Measurements from ENCODE around the gene JAKMIP3.

Gene JAKMIP3

DNA sequence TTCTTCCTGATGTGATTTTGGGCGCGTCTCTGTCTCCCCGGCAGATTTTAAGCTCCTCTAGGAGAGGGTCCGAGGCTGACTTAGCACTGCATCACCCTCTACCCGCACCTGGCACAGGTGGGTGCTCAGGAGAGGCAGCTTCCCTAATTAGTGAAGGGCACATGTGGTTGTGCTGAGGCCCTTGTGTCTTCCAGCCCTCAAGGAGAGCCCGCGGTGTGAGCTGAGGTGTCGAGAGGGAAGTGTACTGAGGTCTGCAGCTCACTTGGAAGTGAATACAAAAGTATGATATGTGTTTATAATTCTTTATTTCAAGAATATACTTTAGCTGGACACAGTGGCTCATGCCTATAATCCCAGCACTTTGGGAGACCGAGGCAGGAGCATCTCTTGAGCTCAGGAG lies 20.4 kb upstream of the JAKMIP3 start:
- no peak for DNase-seq

DNA sequence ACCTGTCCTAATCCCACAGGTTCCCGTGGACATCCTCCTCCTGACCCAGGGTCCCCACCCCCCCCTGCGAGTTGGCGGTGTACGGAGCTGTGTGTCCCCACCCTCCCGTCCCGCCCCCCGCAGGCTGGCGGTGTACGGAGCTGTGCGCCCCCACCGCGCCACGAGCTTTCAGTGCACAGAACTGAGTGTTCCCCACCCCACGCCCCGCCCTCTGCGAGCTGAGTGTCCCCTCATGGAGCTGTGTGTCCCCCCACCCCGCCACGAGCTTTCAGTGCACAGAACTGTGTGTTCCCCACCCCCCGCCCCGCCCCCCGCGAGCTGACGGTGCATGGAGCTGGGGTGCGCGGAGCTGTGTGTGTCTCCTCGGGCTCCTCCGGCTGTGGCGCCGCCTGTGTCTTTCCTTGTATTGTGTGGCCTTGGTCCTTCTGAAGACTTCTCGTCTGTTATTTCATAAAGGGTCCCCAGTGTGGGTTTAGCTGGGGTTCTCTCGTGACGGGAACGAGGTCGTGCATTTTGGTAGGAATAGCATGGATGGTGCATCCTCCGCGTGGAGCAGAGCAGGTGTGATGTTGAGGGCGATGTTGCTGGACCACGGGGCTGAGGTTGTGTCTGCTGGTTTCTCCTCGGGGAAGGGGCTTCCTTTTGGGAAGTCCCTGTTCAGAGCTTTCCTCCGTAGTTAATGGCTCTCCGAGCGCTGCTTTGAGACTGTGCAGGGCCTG lies 18.0 kb upstream of the JAKMIP3 start:
- no peak for DNase-seq

DNA sequence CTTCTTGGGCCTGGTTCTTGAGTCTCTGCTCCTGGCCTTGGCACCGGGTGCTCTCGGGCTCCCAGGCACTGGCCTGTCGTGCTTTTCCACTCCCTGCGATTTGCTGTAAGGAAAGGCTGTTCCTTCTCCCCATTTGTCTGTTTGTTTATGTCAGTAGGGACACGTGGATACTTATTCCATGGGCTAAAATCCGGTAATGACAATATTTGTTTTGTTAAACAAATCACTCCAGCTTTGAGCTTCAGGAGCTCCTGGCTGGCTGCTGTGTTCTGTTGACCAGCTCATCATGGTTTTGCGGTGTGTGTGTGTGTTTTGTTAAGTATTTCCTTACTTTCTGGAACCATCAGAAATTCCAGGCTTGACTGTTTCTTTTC lies 17.5 kb upstream of the JAKMIP3 start:
- no peak for DNase-seq

DNA sequence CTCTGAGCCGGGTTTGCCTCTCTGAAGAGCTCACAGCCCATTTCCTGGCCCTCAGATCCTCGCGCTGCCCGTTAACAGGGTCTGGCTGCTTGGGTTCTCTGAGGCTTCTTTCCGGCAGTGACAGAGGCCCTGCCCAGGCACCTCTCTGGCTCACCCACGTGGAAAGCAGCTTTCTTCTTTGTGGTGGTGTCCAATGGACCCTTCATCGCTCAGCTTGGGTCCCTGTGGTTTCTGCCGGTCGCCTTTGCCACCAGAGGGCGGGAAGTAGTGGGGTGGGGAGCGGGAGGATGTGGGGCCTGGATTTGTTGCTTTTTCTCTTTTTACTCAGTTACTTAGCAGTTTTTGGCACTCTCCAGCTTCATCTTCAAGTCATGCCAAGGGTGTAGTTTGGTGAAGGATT lies 15.6 kb upstream of the JAKMIP3 start:
- DNase-seq, result no peak

DNA sequence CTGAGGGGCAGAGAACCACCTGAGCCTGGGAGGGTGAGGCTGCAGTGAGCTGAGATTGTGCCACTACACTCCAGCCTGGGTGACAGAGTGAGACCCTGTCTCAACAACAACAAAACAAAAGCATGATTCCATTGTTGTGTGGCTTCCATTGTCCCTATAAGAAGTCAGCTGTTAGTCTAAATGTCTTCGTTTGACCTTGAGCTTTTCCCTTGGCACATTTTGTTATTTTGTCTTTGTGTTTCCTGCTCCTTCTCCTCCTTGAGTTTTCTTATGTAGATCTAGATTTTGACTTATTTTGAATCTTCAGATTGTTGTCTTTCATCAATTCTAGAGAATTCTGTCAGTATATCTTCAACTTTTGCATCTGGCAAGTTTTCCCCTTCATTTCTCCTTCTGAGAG lies 13.6 kb upstream of the JAKMIP3 start:
- DNase-seq, result no peak

DNA sequence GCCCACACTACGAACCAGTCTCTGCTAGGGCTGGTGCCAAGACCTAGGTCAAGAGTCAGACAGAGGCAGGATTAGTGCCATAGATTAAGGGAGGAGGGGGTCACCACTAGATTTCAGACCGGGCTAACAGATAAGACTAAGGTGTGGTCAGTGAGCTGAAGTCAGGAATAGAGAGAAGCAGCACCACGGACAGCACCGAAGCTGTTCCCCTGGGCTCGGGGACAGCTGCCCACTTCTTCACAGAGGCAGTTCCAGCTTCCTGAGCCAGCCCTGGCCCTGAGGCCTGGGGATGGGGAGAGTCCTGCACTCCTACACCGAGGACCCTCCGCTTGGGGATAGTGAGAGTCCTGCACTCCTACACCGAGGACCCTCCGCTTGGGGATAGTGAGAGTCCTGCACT lies 11.2 kb upstream of the JAKMIP3 start:
- no peak for DNase-seq

DNA sequence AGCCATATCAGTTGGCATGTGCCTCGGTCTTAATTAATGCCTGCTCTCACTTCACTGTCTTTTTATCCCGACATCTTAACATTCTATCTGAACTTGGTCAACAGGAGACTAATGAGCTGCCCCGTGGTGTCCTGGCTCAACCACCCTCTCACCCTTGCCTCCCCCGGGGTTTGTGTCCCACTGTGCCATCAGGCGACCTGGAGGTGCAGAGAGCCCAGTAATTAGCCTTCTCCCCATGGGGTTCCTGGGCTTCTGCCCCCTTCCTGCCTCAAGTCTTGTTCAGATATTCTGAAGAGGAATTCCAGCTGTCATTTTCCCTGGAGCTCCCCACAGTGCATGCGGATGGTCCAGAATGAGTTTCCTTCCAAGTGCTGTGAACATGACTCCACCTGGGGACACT lies 10.1 kb upstream of the JAKMIP3 start:
- no peak for DNase-seq

DNA sequence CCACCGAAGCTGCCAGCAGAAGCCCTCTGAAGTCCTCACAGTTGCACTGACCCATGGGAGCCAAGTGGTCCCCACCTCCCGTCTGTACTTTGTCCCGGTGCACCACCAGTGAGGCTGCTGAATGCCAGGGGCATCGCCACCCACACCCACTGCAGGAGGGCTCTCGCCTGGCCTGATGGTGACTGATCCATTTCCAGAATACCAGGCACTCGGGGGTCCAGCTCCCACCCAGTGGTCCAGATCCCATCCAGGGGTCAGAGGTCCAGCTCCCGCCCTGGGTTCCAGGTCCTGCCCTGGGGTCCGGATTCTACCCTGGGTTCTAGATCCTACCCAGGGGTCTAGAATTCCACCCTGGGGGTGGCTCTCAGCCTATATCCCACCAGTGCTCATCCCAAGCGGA lies 9.1 kb upstream of the JAKMIP3 start:
- DNase-seq, result no peak

DNA sequence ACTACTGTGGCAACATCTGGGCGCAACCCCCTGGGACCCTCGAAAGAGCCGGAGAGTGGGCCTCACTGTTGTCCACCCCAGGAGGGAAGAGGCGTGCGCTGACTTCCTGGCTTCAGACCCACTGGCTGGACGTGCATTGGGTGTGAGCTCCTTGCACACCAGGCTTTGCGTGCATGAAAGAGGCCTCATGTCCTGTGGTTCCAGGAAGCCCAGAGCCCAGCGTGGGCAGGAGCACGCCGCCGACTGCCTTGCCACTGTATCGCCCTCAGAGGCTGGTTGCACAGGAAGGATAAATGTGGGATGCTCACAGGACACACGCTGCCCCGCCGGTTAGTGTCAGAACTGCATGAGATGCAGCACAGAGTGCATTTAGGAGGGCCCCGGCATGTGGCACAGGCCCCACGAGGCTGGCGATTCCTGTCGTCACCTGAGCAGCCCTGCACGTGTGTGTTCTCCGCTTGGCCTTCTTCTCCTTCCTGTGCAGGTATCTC lies 8.5 kb upstream of the JAKMIP3 start:
- DNase-seq, result no peak

DNA sequence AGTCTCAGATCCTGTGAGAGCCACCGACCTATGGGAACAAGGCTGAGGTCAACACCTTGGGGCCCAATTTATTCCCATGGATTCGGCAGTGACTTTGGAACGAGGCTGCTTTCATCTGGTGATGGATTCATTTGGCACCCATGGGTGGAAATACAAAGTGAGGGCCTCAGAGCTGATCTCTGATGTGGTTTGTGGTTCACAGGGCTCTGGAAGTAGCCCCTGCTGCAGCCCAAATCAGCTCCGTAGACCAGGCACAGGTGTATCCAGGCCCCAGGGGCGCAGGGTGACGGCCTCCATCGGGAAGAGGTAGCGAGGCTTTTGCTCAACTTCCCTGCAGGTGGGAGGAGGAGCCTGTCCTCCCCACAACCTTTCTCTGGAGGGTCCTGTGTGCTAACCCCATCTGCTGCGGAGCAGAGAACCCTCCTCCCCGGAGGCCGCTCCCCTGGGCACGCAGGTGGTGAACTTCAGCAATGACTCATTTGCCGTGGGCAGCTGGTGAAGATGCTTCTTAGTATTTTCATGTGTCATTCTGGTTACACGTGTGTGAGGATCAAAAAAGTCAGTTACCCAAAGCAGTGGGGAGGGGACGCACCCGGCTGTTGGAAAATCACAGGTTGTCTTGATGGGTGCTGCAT lies 7.5 kb upstream of the JAKMIP3 start:
- no peak for DNase-seq

DNA sequence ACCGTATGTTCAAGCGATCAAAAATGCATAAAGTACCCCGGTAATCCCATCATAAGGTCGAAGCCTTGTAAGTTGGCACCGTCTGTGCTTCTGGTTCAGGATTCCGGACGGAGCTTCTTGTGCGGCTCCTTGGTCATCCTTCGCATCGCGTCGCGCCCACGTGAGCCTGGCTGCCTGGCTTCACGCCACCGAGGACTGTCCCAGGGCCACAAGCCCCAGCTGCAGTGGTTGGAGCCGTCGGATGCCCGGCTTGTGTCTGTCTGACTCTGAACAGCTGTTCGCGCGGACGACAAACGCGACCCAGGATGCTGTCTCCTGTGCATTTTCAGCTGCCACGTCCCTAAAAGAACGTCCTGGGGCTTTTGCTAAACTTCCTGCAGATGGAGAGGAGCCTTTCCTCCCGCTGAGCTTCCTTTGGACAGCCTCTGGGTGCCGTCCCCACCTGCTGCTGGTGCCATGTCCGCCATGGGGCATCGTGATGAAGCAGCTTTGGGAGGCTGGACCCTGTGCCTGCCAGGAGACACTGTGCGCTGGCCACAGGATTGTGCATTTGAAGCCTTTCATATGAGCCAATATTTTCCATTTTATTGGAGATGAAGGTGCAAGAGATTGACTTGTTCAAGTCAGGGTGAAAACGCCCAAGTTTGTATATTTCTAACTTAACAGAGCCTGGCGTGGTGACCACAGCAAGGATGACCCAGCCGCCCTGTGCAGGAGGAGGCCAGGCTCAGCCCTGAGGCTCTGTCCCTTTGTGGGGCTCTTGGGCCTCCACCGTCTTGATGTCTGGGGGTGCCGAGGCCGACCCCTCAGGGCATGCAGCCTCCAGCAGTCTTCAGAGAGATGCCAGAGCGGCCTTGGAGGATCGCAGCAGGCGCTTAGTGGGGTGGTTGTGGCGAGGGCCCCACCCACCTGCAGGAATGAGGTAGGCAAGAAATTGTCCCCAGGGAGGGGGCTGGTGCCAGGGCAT lies 6.7 kb upstream of the JAKMIP3 start:
- DNase-seq, result no peak

DNA sequence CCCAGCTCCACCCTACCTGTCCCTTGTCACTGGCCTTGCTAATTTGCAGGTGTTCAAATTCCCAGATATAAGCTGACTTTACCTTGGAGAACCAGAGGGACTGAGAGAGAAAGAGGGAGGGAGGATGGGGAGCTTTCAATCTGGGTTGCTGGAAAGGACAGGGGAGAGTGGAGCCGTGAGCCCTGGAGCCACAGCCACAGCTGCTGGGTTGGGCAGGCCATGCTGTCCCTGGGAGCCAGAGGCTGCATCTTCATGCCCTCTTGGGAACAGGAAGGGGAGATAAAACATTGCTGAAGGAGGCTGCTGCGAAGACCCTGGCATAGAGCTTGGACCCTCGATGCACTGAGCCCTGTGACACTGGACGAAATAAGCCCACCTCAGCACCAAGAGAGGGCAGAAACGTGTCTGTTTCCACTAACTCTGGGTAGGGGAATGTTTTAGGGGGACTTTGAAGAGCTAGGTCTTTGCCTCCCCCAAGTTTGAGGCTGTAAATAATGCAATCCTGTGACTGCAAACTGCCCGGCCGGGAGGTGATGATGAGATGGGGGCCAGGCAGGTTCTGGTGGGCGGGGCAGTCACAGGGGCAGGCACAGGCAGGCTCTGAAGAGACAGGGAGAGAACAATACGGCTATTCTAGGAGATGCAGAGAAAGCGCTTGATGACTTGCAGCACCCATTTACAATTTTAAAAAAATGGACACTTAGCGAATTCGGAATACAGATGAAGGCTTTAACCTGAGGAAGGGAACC lies 5.8 kb upstream of the JAKMIP3 start:
- no peak for DNase-seq

DNA sequence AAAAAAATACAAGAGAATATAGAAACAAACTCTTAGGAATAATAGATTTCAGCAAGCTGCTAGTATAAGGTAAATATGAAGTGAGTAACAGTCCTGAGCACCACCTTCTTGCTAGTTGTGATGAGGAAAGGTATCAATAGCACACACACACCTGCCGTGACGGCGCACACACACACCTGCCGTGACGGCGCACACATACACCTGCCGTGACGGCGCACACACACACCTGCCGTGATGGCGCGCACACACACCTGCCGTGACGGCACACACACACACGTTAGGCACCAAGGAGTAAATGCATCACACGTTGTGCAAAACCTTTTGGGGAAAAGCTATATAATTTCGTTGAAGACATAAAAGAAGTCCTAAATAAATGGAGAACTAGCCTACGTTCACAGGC lies 4.7 kb upstream of the JAKMIP3 start:
- DNase-seq, result no peak

DNA sequence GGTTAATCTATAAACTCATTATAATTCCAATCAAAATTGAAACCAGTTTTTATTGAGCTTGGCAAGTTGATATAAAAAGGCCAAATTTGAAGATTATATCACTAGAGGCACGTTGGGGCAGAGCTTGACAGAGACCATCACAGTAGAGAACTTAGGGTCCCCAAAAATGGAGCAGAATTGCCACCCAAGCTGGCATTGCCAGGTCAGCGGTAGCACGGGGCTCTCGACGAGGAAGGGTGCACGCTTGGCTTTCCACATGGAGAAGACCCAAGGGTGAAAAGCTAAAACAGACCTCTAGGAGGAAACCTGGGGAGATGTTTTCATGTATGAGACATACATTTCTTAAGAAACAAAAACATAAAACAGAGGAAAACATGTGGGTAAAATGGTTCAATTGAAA lies 4.3 kb upstream of the JAKMIP3 start:
- no peak for DNase-seq

DNA sequence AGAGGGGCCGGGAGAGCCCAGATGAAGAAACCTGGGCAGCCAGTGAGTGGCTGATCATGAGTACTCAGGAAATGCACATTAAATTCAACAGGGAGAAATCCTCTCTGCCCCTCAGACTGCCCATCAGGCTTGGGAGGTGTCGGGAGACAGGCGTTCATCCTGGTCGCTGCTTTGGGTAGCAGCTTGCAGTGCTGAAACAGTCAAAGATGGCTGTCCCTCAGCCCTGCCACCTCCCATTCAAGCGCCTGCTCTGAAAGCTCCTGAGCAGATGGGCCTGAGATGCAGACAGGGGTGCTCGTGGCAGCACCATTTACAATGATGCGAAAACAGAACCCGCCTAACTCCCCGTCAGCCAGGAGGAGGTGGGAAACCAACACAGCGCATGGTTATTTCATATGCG lies 3.6 kb upstream of the JAKMIP3 start:
- DNase-seq, result no peak

DNA sequence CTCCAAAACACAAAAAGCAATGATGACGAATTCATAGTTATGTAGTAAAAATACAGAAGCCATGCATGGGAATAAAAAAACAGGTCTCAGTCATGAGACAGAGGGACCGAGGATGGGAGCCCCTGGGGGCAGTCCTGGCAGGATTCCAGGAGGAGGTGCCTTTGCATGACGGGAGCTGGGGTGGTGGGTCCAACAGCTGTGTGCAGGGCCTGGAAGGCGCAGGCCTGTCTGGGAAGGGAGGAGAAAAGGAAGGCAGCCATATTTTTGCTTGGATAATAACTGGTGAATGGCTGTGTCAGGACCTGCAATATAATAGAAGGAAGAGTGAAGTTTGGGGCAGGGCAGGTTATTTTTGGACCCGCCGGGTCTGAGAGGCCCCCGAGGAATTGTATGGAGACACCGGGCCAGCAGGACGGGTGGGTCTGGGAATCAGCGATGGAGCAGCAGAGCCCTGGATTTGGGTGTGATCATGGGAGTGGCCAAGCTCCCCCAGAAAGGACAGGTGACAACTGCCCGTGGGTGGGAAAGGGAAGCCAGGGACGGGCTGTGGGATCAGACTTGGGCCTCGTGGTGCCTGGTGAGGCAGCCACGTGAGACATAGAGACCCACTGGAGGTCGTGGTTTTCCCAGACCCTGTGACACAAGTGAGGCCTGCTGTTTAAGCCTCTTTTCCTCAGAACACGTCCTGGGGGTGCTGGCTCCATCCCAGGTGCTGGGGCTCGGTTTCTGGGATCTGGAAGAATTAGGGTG lies 2.9 kb upstream of the JAKMIP3 start:
- no peak for DNase-seq

DNA sequence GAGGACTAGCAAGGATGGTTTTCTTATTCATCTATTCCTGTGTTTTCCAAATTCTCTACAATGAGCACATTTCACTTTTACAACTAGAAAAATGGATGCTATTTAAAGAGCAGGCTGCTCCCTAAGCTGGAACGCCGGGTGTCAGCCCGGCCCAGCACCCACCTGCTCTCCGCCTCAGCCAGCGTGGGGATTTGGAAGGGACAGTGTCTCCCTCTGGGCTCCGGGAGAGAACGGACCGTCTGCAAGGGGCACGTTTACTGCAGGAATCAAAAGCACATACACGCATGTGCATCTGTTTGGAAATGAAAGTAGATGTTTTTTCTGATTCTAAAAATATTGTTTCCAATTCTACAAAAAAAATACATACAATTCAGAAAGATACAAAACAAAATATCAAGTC lies 2.3 kb upstream of the JAKMIP3 start:
- no peak for DNase-seq

DNA sequence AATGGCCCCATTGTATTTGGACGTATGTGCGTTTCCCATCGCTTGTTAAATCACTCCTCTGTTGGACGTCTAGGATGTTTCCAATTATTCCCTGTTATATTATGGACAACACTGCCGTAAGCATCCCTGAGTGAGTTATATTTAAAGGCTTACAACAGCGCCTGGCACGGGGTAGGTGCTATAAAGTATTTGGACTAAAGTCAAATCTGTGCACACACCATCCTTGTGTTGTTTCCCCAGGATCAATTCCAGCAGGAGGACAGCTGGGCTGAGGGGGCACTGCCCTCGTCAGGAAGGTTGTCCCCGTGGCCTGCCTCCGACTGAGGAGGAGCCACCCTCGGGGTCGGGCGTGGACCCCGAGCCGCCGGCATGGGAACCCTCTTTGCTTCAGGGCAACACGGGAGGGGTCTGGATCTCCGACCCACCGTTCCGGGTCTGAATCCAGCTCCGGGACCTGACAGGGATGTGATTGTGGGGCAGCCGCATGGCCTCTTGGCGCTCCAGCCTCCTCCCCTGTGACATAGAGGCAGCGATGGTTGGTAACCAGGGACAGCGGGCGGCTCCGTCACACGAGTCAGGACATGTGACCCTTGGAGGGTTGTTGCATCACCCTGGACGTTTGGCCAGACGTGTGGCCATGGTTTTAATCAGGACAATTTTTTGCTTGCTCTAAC lies 1.5 kb upstream of the JAKMIP3 start:
- no peak for DNase-seq

DNA sequence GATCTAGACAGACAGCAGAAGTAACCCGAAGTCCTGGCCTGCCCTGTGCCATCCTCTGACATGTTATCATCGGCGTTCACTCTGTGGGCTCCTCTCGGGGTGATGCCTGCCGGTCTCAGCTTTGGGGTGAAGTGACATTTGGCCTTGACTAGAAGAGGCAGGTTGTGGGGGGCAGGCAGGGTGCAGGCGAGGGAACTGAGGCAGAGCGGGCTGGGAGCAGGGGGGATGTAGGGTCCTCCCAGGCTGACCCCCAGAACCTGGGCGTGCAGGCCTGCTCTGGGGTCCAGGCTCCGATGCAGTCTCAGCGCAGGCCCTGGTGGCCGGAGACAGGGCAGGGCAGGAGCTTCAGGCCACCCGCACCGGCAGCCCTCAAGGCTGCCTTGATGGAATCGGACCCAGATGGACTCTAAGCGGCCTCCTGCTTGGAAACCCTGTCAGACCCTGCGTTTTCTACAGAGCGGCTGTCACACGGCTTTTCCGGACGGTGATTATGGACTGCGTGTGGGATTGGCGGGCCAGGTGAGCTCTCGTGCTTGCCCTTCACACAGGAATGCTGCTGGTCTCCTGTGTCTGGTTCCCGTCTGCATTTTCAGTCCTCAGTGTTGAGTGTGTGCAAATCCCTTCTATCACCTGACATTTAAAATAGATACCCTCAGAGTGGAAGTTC lies 842 bp upstream of the JAKMIP3 start:
- no peak for DNase-seq

DNA sequence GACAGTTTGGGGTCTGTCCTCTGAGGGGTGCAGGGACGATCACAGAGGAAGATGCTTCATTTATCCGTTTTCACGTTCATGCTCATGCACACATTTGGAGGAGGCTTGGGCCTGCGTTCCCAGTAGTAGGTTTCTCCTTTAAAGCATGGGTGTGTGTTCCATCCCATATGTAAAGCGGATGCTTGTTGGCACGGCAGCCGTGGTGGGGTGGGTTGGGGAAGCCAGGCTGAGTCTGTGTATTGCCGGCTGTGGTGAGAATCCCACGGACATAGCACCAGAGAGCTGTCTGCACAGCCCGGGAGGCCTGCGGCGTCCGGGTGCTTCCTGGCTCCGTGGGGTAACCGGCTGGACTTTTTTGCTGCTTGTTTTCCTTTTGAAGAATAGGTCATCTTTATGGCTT lies 440 bp downstream of the JAKMIP3 start:
- no peak for DNase-seq

DNA sequence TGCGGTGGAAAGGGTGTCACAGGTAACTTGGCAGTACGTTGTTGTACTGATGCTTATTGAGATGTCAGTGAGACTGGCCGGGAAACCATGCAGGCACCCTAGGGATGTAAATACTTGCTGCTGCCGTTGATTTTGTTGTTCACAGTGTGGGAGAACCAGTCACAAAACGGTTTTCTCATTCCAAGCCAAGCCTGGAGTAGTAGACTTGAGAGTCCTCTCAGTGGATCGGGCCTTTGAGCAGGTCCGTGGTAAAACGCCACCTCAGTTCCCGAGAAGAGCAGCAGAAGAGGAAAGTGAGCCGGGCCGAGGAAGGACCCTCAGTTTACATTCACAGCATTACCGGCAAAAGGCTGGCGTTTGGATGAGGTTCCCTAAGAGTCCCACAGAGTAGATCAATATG lies 1.1 kb downstream of the JAKMIP3 start:
- DNase-seq, result no peak

Data from kidney glomerular epithelial cell (primary cell).